GM19452 (cell line): ENCODE data around the gene C10orf62.
"Not testable (repeated sequence)": the region's sequence is repeated elsewhere in the genome, so short reads cannot be mapped to it uniquely, and the experiment has no call there.

ENCODE experiments used
- ATAC-seq: cut with Tn5 transposase; IDR thresholded peaks from one replicate; pipeline ENCODE4 v1.9.1; 2021; ENCODE audit not compliant: unreplicated experiment

Gene C10orf62

DNA sequence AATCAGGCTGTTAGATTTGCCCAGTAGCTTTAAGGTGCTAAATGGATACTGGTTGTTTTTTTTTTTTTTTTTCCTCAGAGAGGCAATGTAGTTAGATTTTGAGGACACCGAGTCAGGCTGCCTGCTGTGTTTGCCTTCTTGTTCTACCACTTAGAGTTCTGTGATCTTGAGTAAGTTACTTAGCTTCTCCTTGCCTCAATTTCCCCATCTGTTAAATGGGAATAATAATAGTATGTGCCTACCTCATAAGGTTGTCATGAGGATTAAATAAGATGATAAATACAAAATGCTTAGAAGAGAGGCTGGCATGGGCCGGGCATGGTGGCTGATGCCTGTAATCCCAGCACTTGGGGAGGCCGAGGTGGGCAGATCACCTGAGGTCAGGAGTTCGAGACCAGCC lies 29.2 kb downstream of the C10orf62 start:
- no peak for ATAC-seq

GRCh38 chr10:97623277-97623676 lies 33.8 kb downstream of the C10orf62 start:
- no peak for ATAC-seq

DNA sequence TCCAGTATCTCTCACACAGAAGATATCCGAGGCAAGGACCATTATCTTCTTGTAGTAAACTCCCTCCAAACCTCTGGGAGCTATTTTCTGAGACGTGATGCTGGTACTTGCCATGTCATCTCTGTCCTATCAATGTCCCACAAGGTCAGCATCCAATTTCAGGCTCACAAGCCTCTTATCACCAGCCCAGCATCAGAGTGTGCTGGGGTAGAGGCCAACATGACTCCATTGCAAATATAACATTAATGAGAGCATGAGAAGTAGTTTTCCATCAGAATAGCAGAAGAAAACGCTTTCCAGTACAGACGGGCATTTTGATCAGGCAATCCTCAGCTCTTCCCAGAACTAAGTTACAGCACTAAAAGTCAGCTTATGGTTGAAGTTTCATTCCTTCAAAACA lies 38.2 kb downstream of the C10orf62 start:
- no peak for ATAC-seq

DNA sequence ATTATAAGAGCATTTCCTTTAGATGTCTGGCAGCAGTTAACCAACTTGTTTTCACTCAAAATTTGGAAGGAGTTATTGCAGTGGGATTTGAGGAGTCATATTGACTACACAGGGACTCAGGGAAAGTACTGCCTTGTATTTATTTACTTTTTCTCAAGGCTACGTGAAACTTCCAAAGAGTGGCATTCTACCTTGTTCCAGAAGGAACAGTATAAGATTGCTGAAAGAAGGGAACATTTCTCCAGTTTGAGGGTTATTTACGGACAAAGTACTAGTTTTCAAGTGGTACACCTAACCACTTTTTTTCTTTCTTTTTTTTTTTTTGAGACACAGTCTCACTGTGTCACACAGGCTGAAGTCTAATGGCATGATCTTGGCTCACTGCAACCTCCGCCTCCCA lies 38.7 kb downstream of the C10orf62 start:
- ATAC-seq: no peak

DNA sequence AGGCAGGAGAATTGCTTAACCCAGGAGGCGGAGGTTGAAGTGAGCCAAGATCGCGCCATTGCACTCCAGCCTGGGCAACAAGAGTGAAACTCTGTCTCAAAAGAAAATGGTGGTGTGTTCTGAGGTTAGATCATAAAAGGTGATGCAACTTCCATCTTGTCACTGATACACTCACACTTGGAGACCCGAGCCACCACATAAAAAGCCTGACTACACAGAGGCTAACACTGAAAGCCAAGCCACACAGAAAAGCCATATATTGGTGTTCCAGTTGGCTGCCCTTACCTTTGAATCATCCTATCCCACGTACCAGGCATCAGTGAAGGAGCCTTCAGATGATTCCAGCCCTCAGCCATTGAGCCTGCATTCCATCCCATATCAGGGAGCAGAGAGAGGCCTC lies 39.8 kb downstream of the C10orf62 start:
- no peak for ATAC-seq

DNA sequence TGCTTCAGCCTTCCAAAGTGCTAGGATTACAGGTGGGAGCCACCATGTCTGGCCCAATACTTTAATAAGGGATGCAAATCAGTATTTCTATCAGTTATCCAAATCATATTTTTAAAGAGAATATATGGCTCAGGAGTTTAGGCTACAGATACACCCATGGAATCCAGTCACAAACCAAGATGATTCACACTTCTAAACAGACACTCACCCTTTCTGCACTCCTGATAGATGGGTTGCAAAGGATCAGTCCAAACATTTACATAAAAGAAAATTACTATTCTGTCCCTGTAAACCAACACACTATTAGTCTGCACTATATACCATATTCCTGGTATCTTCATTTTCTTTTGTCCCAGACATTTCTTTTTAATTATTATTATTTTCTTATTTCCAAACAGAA lies 41.6 kb downstream of the C10orf62 start:
- ATAC-seq: no peak

GRCh38 chr10:97632949-97633884 lies 43.7 kb downstream of the C10orf62 start, which contains the start of gene MORN4:
Gene MORN4, minus strand, starts transcription at chr10:97633500. Its CDS starts 13,847 bp downstream, at chr10:97619653.
- peak; percentile 98 for ATAC-seq

DNA sequence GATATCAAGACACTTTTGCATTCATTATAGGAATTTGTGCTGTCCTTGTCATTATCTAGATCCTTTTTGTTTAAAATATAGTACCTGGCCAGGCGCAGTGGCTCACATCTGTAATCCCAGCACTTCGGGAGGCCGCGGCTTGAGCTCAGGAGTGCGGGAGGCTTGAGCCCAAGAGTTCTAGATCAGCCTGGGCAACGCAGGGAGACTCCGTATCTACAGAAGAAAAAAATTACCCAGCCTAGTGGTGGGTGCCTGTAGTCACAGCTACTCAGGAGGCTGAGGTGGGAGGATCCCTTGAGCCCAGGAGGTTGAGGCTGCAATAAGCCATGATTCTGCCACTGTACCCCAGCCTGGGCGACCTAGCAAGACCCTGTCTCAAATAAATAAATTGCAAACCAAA lies 44.4 kb downstream of the C10orf62 start:
- no peak for ATAC-seq

DNA sequence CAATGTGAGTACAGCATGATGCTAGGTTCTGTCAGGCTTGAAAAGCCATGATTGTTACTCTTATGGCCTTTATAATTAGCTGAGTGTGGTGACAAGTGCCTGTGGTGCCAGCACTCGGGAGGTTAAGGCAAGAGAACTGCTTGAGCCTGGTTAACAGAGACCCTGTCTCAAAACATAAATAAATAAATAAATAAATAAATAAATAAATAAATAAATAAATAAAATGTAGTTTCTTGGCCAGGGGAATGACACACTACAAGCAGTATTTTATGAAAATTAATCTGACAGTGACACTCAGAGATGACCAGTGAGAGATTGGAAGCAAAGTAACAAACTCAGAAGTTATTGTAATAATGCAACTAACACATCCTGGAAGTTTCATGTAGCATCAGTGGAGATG lies 46.1 kb downstream of the C10orf62 start:
- no peak for ATAC-seq

- not testable (repeated sequence) for ATAC-seq
Measured at GRCh38 chr10:97639090-97639489, 49.6 kb downstream of the C10orf62 start.

DNA sequence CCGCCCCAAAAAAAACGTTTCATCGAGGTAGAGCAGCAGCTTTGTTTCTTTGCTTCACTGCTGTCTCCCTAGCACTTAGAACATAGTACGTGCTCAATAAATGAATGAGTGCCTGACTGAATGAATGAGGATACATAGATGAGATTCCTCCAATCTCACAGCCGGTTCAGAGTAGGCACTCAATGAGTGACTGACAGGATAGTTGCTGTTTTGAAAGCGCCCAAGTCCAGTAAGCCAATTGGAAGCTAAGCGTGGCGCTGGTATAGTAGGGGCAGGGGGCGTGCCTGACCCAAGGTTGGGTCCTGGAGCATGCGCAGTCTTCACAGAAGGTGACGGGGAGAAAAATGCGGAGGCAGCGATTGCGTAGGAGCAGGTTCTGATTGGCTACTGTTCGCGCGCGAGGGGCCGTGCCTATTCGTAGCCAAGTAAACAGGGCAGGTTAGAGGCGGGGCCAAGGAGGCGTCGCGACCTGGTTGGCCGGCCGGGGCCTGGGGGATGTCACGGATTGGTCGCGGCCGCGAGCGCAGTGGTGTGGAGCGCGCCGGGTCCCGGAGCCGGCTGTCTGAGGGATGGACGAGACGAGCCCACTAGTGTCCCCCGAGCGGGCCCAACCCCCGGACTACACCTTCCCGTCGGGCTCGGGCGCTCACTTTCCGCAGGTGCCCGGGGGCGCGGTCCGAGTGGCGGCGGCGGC lies 50.8 kb downstream of the C10orf62 start, which contains the start of gene PI4K2A:
Gene PI4K2A, plus strand, starts transcription at position 498 of the 694 bp plus-strand sequence. Its CDS starts 72 bp downstream, at position 570.
- ATAC-seq: peak; percentile 99
